DOHH2 (cell line): Measurements from ENCODE around the gene BAIAP2.

Experiments used
- CTCF ChIP-seq: fragments of 200-600 bp; sonication (generic); IDR thresholded peaks from one replicate; pipeline ENCODE4 v1.5.1; 2014; ENCODE audit warnings: antibody characterized with exemption, mild to moderate bottlenecking, low read depth, low read length; ENCODE audit not compliant: poor library complexity, severe bottlenecking
- EZH2phosphoT487 ChIP-seq: fragments of 200-600 bp; sonication (generic); IDR thresholded peaks from 2 replicates; pipeline ENCODE4 v1.6.1; 2017; ENCODE audit warnings: borderline replicate concordance, mild to moderate bottlenecking, antibody characterized with exemption, low read length, moderate library complexity, mixed read lengths

- no peak for TF ChIP-seq CTCF
- no peak for TF ChIP-seq EZH2phosphoT487
These were observed 68.4 kb downstream of the BAIAP2 start for GRCh38 chr17:81103379-81103778.
